GM21825 (cell line): Measurements from ENCODE around the gene AKAP3.
A peak's percentile ranks its signal among the peaks of the same experiment; 100 is the strongest.

Experiments
- ATAC-seq: cut with Tn5 transposase; IDR thresholded peaks from one replicate; pipeline ENCODE4 v1.9.1; 2021; ENCODE audit warnings: mild to moderate bottlenecking, moderate library complexity; ENCODE audit not compliant: unreplicated experiment

AKAP3 gene

GRCh38 chr12:4603421-4603820 is 45.4 kb downstream of the AKAP3 start:
- ATAC-seq = no peak

DNA sequence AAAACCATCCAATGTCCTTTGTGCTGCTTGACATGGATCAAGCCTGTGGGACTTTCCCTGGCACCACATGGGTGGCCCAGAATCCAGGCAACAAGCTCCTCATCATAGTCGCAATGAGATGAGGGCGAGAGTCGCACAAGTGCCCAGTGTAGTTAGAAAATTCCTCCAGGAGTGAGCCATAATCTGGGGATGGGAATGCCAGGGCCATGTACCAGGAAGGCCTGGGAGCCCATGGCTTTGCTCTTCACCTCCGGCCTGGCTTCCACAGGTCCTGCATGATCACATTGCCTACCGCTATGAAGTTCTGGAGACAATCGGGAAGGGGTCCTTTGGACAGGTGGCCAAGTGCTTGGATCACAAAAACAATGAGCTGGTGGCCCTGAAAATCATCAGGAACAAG is 53.0 kb downstream of the AKAP3 start:
- ATAC-seq = no peak

GRCh38 chr12:4591180-4591687 is 57.6 kb downstream of the AKAP3 start:
- no peak for ATAC-seq

DNA sequence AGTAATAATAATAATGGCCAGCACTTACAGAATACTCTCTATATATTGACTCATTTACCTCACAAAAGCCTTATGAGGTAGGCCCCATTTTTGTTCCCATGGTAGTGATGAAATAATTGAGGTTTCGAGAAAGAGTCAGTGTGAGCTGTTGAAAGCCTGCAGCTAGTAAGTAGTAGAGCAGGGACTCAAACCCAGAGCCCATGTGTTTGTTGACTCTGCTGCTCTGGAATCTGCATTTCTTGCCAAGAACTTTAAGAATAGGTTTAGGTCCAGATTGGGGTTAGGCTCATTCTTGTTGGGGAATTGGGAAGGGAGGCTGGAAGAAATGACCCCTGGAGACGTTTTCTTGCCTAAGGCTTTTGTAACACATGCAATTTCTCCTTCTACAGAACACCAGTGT is 58.9 kb downstream of the AKAP3 start:
- ATAC-seq = no peak

- ATAC-seq = no peak
Observed at GRCh38 chr12:4588916-4589315, 59.9 kb downstream of the AKAP3 start.

- ATAC-seq = no peak
Observed at GRCh38 chr12:4587108-4587507, 61.7 kb downstream of the AKAP3 start.

DNA sequence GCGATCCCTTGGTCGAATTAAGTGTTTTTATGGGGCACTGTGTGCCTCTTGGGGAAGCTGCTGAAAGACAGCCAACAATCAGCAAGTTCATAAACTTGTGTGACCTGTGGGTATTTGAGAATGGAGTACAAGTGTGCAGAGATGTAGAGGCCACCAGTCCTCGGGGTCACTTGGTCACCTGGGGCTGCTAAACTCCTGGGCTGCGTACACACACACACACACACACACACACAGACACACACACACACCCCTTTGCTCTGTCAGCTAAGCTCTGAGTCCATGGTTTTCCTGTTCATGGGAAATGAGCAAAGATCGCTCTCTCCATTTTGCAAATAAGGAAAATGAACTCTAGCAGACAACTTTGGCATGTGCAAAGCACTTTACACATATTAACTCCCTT is 62.4 kb downstream of the AKAP3 start:
- no peak for ATAC-seq

DNA sequence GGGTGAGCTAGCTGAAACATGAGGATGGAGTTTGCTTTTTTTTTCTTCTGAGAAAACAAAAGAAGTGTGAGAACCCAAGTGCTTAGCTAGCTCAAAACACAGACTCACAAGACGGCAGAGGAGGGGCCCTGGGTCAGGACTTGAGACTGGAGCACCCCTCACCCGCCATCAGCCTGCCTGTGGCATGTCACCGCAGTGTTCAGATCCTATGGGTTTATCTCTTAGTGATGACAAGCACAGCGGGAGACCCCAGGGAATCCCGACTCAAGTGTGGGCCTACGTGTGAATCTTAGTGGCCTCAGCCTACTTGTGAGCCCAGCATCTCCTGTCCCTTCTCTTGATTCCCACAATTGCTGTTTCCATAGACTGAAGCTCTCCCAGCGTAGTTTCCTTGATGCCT is 64.0 kb downstream of the AKAP3 start:
- no peak for ATAC-seq

DNA sequence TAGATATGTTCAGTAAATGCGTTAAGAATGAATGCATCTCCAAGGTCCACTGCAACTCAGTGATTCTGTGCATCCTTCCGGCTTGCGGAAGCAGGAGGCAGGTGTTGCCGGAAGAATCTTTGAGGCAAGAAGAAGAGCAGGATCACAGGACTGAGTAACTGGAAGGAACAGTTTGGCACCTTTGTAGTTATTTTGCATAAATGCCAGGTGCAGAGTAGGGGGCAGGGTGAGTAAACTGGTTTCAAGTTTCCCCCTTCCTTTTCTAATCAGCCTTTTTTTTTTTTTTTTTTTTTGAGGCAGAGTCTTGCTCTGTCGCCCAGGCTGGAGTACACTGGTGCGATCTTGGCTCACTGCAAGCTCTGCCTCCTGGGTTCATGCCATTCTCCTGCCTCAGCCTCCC is 64.6 kb downstream of the AKAP3 start:
- ATAC-seq = no peak

GRCh38 chr12:4580281-4580688 is 68.6 kb downstream of the AKAP3 start:
- ATAC-seq = no peak

- ATAC-seq = no peak
Observed at GRCh38 chr12:4579305-4580102, 69.3 kb downstream of the AKAP3 start.

- ATAC-seq = no peak
Observed at GRCh38 chr12:4572680-4573079, 76.2 kb downstream of the AKAP3 start.

DNA sequence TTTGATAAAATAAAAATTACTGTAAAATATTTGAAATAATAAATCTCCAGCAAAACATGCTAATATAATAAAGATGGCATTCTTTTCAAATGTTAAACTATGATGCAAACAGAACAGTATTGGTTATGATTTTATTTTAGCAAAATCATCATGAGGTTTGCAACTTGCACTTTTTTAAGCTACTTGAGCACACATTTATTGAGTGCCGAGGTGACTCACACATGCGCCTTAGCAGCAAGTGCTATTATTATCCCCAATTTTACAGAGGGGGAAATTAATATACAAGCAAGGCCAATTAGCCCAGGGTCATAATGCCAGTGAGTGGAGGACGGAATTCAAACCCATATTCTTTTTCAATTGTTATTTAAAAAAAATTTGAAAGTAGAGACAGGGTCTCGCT is 79.6 kb downstream of the AKAP3 start:
- no peak for ATAC-seq

DNA sequence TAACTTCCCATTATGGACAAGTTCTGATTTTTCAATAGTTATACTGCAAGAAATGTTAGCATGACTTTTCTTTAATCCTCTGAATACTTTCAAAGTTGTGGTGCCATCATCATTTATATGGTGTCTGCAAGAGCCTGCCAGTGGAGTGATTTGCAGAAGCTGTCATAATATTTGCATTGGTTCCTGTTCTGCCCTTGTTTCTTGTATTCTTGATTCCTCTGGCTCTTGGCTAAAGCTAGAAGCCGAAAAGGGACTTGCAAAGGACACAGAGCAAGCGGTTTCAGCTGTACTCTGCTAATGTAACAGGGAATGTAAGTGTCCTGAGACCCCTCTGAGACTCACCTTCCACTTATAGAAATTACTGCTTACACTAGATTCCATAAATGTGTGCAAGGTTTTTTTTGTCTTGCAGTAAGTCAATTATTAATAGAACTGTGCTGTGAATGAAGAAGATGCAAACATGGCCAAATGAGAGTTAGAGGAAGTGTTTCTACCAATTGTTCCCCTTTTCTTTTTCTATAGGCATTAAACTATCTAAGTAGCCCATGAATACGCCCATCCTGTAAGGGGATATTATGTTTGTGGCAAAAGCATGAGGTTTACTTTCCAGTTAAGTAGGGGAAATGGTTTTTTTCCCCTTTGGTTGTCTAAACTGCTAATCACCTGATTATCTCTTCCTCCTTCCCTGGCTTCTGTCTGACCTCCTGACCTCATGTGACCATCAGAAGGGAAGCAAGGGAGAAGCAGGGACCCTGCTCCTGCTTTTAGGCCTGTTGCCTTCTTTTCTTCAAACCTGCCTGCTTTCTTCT is 81.6 kb downstream of the AKAP3 start:
- peak; percentile 44 for ATAC-seq

DNA sequence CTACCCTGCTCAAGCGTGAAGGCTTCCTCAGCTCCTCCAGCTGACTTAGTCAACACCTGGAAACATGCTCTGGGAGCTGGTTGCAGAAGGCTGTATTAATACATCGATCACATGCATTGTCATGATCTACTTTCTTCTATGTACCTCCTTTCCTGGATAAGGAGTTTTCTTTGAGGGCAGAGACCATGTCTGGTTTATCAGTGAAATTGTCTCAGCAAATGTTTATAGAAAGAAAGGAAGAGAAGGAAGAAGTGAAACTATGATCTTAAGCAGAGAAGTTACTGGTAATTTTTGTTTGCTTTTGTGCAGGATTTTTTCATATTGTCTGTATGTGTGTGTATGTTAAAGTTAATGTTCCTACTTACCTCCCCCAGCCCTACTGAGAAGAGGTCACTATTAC is 82.4 kb downstream of the AKAP3 start:
- no peak for ATAC-seq
